Duodenal mucosa (tissue), 2 donors: ENCODE results near the gene PIP.
"Not testable (repeated sequence)": the region's sequence is repeated elsewhere in the genome, so short reads cannot be mapped to it uniquely, and the experiment has no call there.

Experiments
- H3K27ac ChIP-seq: one replicate; pipeline ENCODE4 v1.7.0; 2013; ENCODE audit warnings: low read depth, low read length
- H3K27me3 ChIP-seq, 2 donors: one replicate each; pipeline ENCODE4 v1.7.0; 2013; ENCODE audit warnings: low read length in 2 of 2, control low read depth in 1 of 2; ENCODE audit not compliant: insufficient read depth in 2 of 2, control insufficient read depth in 1 of 2
- H3K36me3 ChIP-seq, 2 donors: one replicate each; pipeline ENCODE4 v1.7.0; 2013; ENCODE audit warnings: low read length in 2 of 2, control low read depth in 1 of 2; ENCODE audit not compliant: insufficient read depth in 2 of 2, control insufficient read depth in 1 of 2
- H3K4me1 ChIP-seq, 2 donors: one replicate each; pipeline ENCODE4 v1.7.0; 2013; ENCODE audit warnings: low read length in 2 of 2, control low read depth in 1 of 2; ENCODE audit not compliant: insufficient read depth in 2 of 2, control insufficient read depth in 1 of 2
- H3K4me3 ChIP-seq, 2 donors: one replicate each; pipeline ENCODE4 v1.7.0; 2013; ENCODE audit warnings: low read length in 2 of 2, low read depth in 1 of 2
- H3K9ac ChIP-seq, 2 donors: one replicate each; pipeline ENCODE4 v1.7.0; 2013; ENCODE audit warnings: low read length in 2 of 2, low read depth in 1 of 2
- H3K9me3 ChIP-seq, 2 donors: one replicate each; pipeline ENCODE4 v1.7.0; 2013; ENCODE audit warnings: low read length in 2 of 2, control low read depth in 1 of 2; ENCODE audit not compliant: control insufficient read depth in 1 of 2

Gene PIP

GRCh38 chr7:143131781-143132180 lies at the start of gene PIP:
Gene PIP, plus strand, starts transcription at chr7:143132077. Its CDS starts 40 bp downstream, at chr7:143132117.
- Histone ChIP-seq H3K27ac (no peak within 1 kb of the TSS), H3K9me3 (no peaks in the 10 kb centered on the region), H3K4me3 (no peak within 1 kb of the TSS), H3K27me3 (no peaks in the 10 kb centered on the region), H3K9ac (no peak within 1 kb of the TSS), H3K36me3 (no peaks in the 10 kb centered on the region), H3K4me1 (no peaks in the 10 kb centered on the region)

GRCh38 chr7:143085109-143085508 lies 46.8 kb upstream of the PIP start:
- H3K9me3 ChIP-seq: no peaks in the 10 kb centered on the region
- H3K36me3 ChIP-seq: no peaks in the 10 kb centered on the region
- H3K9ac ChIP-seq: no peak overlapping the region
- no peaks in the 10 kb centered on the region for H3K27me3 ChIP-seq
- H3K4me3 ChIP-seq: no peak overlapping the region
- H3K27ac ChIP-seq: no peak overlapping the region
- no peaks in the 10 kb centered on the region for H3K4me1 ChIP-seq

- not testable (repeated sequence) for H3K36me3 ChIP-seq, H3K4me3 ChIP-seq, H3K9me3 ChIP-seq, H3K27me3 ChIP-seq, H3K4me1 ChIP-seq, H3K9ac ChIP-seq, H3K27ac ChIP-seq
These were observed 46.3 kb upstream of the PIP start for GRCh38 chr7:143085610-143086009.

GRCh38 chr7:143088549-143089231 lies 43.2 kb upstream of the PIP start:
- H3K9me3 ChIP-seq, H3K4me1 ChIP-seq, H3K36me3 ChIP-seq, H3K4me3 ChIP-seq, H3K27me3 ChIP-seq, H3K9ac ChIP-seq, H3K27ac ChIP-seq: not testable (repeated sequence)

- Histone ChIP-seq H3K4me3 (no peak overlapping the region), H3K36me3 (no peaks in the 10 kb centered on the region), H3K27me3 (no peaks in the 10 kb centered on the region), H3K27ac (no peak overlapping the region), H3K9me3 (peaks cover 0 to 13% of the 10 kb centered on the region in 2 donors), H3K9ac (no peak overlapping the region), H3K4me1 (no peaks in the 10 kb centered on the region)
These were observed 35.7 kb upstream of the PIP start for GRCh38 chr7:143096146-143096545.

GRCh38 chr7:143099579-143099978 lies 32.3 kb upstream of the PIP start:
- H3K4me3 ChIP-seq, H3K27ac ChIP-seq, H3K9ac ChIP-seq, H3K36me3 ChIP-seq, H3K4me1 ChIP-seq, H3K27me3 ChIP-seq: not testable (repeated sequence)
- H3K9me3 ChIP-seq: peaks cover 0 to 13% of the 10 kb centered on the region in 2 donors

GRCh38 chr7:143104759-143105158 lies 27.1 kb upstream of the PIP start:
- Histone ChIP-seq H3K27ac (no peak overlapping the region), H3K9me3 (peaks cover 0 to 3% of the 10 kb centered on the region in 2 donors), H3K9ac (no peak overlapping the region), H3K36me3 (no peaks in the 10 kb centered on the region), H3K4me1 (no peaks in the 10 kb centered on the region), H3K4me3 (no peak overlapping the region), H3K27me3 (no peaks in the 10 kb centered on the region)

GRCh38 chr7:143108019-143108418 lies 23.9 kb upstream of the PIP start:
- H3K4me1 ChIP-seq, H3K9ac ChIP-seq, H3K36me3 ChIP-seq, H3K27me3 ChIP-seq, H3K27ac ChIP-seq, H3K9me3 ChIP-seq, H3K4me3 ChIP-seq: not testable (repeated sequence)

- H3K4me3 ChIP-seq: no peak overlapping the region
- H3K36me3 ChIP-seq: no peaks in the 10 kb centered on the region
- no peak overlapping the region for H3K27ac ChIP-seq
- H3K27me3 ChIP-seq: no peaks in the 10 kb centered on the region
- peaks cover 0 to 3% of the 10 kb centered on the region in 2 donors for H3K9me3 ChIP-seq
- H3K4me1 ChIP-seq: no peaks in the 10 kb centered on the region
- H3K9ac ChIP-seq: no peak overlapping the region
These were observed 14.5 kb upstream of the PIP start for GRCh38 chr7:143117395-143117794.

- peaks cover 8 to 13% of the 10 kb centered on the region in 2 donors for H3K9me3 ChIP-seq
- H3K4me3 ChIP-seq: no peak overlapping the region
- no peaks in the 10 kb centered on the region for H3K4me1 ChIP-seq
- H3K36me3 ChIP-seq: no peaks in the 10 kb centered on the region
- H3K27me3 ChIP-seq: no peaks in the 10 kb centered on the region
- H3K27ac ChIP-seq: no peak overlapping the region
- H3K9ac ChIP-seq: no peak overlapping the region
These were observed 11.0 kb upstream of the PIP start for GRCh38 chr7:143120691-143121405.
